Gastrocnemius medialis (tissue), 4 donors: ENCODE results near the gene FNDC5. TPM values are rescaled to one million over a fixed set of nuclear protein-coding genes. Genes with fewer than 3 reads are reported as not detected.
A peak's percentile ranks its signal among the peaks of the same experiment; 100 is the strongest.

Source experiments
- ATAC-seq, 2 donors: fragments of 150-250 bp; one replicate each; pipeline ENCODE4 v1.9.1; 2016
- DNase-seq, 2 donors: peaks; one replicate each; pipeline ENCODE4 v3.0.0-alpha.2; 2019
- H3K27ac ChIP-seq, 4 donors: fragments of 200-600 bp; sonication (generic); 1 replicate in 1 of 4; 2 replicates in 3 of 4; pipeline ENCODE4 v1.5.1; 2016 to 2018; ENCODE audit warnings: mild to moderate bottlenecking in 2 of 4, moderate library complexity in 1 of 4
- H3K27me3 ChIP-seq, 3 donors: fragments of 200-600 bp; sonication (generic) in 2 of 3; 1 replicate in 1 of 3; 2 replicates in 2 of 3; pipeline versions ENCODE4 v1.5.1 to v1.6.0; 2016 to 2019; ENCODE audit warnings: mild to moderate bottlenecking in 1 of 3, moderate library complexity in 1 of 3
- H3K36me3 ChIP-seq, 2 donors: fragments of 200-600 bp; sonication (generic) in 1 of 2; one replicate each; pipeline ENCODE4 v1.5.1; 2017 to 2018
- H3K4me1 ChIP-seq, 2 donors: fragments of 200-600 bp; sonication (generic) in 1 of 2; one replicate each; pipeline ENCODE4 v1.5.1; 2016 to 2017; ENCODE audit warnings: mild to moderate bottlenecking in 2 of 2
- H3K4me3 ChIP-seq, 4 donors: fragments of 200-600 bp; sonication (generic) in 3 of 4; 1 replicate in 1 of 4; 2 replicates in 3 of 4; pipeline ENCODE4 v1.5.1; 2016 to 2019; ENCODE audit warnings: mild to moderate bottlenecking in 2 of 4
- H3K9me3 ChIP-seq, 3 donors: fragments of 200-600 bp; sonication (generic) in 2 of 3; 1 replicate in 1 of 3; 2 replicates in 2 of 3; pipeline ENCODE4 v1.5.1; 2016 to 2019
- POLR2A ChIP-seq, 2 donors: fragments of 450-650 bp; IDR thresholded peaks; one replicate each; pipeline ENCODE4 v1.6.1; 2017; ENCODE audit warnings: antibody characterized with exemption in 2 of 2, mild to moderate bottlenecking in 2 of 2, moderate library complexity in 2 of 2
- in situ Hi-C, 4 donors: fragments of 200-750 bp; cut with MboI; loops; one replicate each; pipeline versions ENCODE4 v1.15.0 to v1.8.0; 2017; ENCODE audit warnings: low sequenced_read_pairs in 4 of 4
- intact Hi-C: fragments of 100-400 bp; cut with DNase I; formaldehyde crosslinking; loops from one replicate; pipeline ENCODE4 v1.15.1; 2023; ENCODE audit warnings: low total_unique reads
- total RNA-seq, 4 donors: library from RNA; depleted of rRNA; stranded (reverse); fragments of >200 nt; gene quantifications; one replicate each; pipeline versions ENCODE4 v1.1.0 to v1.2.3, GENCODE V29; 2016
- TF ChIP-seq, protein P1 (sequence below), 5 experiments: fragments of 450-650 bp in 3 of 5; fragments of 200-600 bp in 2 of 5; sonication (generic) in 2 of 5; IDR thresholded peaks in 4 of 5; conservative IDR thresholded peaks in 1 of 5; 1 replicate in 4 of 5; 2 replicates in 1 of 5; pipeline ENCODE4 v1.5.1; 2016 to 2019; ENCODE audit warnings: antibody characterized with exemption in 5 of 5, mild to moderate bottlenecking in 3 of 5, moderate library complexity in 3 of 5

Gene FNDC5
- total RNA-seq, 4 donors from 2014 or later: 39.6 to 274 (median 114) TPM

DNA sequence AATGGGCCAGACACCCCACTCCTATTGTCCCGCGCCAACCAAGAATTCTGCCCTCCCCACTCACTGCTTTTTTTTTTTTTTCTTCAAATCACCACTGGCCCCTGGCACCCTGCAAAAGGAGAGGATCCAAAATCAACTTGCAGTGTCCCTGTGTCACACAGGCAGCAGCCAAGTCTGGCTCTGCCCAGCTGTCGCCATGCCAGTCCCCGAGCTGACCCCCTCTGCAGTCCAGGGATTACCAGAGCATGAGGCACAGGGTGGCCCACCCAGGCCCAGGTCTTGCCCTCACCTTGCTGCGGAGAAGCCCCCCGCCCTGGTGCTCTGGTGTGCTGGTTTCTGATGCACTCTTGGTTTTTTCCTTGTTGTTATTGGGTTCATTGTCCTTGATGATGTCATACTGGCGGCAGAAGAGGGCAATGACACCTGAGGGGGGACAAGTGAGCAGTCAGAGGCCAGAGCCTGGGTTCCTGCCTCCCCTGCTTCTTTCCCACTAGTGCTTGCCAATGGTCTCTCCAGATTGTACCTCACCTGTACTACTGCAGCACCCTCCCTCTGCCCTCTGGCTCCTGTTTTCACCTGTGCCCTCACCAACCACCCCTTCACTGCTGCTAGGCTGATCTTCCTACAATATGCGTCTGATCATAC is 6.2 kb downstream of the FNDC5 start:
- H3K36me3 ChIP-seq: no peaks in the 10 kb centered on the region
- TF ChIP-seq, protein P1, sequence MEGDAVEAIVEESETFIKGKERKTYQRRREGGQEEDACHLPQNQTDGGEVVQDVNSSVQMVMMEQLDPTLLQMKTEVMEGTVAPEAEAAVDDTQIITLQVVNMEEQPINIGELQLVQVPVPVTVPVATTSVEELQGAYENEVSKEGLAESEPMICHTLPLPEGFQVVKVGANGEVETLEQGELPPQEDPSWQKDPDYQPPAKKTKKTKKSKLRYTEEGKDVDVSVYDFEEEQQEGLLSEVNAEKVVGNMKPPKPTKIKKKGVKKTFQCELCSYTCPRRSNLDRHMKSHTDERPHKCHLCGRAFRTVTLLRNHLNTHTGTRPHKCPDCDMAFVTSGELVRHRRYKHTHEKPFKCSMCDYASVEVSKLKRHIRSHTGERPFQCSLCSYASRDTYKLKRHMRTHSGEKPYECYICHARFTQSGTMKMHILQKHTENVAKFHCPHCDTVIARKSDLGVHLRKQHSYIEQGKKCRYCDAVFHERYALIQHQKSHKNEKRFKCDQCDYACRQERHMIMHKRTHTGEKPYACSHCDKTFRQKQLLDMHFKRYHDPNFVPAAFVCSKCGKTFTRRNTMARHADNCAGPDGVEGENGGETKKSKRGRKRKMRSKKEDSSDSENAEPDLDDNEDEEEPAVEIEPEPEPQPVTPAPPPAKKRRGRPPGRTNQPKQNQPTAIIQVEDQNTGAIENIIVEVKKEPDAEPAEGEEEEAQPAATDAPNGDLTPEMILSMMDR (IDR thresholded peaks at IDR 0.05 in 4 of 5, conservative IDR thresholded peaks at IDR 0.05 in 1 of 5): no peak
- no peak for TF ChIP-seq POLR2A (IDR thresholded peaks at IDR 0.05)
- DNase-seq (no peak), ATAC-seq (no peak)
- H3K4me1 ChIP-seq: peaks cover 33 to 63% of the 10 kb centered on the region in 2 donors
- no peaks in the 10 kb centered on the region for H3K9me3 ChIP-seq
- H3K27me3 ChIP-seq: no peaks in the 10 kb centered on the region
- peak overlapping the region; percentile 49 to 72 (median 66) for H3K27ac ChIP-seq
- in situ Hi-C loops (no loop called here), intact Hi-C loops (no loop called here)
- H3K4me3 ChIP-seq: no peak overlapping the region

DNA sequence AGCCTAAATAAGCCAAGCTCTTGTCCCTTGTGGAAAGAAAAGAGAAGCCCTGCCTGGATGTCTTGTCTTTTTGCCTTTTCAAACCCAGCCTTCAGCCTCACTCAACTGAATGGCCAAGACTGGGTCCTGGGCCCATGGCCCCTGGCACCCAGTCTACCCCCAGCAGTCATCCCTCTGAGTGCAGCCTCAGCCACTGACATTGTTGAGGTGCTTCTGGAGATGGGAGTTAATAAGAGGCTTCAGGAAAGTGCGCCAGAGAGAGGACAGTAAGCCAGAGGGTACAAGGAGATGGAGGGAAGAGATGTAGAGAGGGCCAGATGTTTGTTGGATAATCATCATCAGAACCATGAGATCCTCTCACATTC is 6.8 kb downstream of the FNDC5 start:
- Histone ChIP-seq H3K27ac (peak overlapping the region; percentile 49 to 72 (median 66)), H3K4me3 (no peak overlapping the region), H3K36me3 (no peaks in the 10 kb centered on the region), H3K27me3 (no peaks in the 10 kb centered on the region), H3K9me3 (no peaks in the 10 kb centered on the region), H3K4me1 (peaks cover 32 to 68% of the 10 kb centered on the region in 2 donors)
- intact Hi-C loops: no loop called here
- in situ Hi-C loops: no loop called here
- DNase-seq (no peak), ATAC-seq (no peak)
- TF ChIP-seq POLR2A (IDR thresholded peaks at IDR 0.05): no peak
- TF ChIP-seq, protein P1 (IDR thresholded peaks at IDR 0.05 in 4 of 5, conservative IDR thresholded peaks at IDR 0.05 in 1 of 5): no peak

DNA sequence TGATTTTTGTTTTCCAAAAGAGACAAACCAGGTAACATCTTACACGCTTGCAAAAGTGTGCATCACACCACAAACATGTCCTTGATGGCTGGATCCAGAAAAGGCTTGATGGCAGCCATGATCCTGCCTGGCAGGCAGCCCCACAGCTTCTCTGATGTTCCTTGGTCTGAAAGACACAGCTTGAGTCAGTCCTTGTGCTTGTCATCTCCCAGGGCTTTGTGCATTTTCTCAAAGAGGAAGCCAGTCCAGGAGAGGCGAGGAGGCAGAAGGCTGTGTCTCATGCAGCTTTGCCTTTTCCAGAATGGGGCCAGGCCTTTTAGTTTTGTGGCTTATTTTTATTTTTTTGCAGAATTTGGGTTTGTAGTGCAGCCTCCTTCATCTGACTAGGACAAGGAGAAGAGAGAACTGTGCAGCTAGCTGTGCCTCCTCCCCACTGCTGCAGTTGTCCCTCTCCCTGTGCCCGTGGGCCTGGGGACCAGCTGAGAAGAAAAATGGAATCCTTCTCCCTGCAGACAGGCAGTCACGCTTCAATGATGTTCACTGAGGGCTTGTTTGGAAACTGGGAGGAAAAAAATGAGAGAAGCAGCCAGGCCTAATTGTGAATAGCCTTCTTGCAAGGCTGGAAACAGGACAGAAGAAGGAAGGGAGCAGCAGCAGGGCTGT is 7.4 kb downstream of the FNDC5 start:
- Histone ChIP-seq H3K4me1 (peaks cover 32 to 73% of the 10 kb centered on the region in 2 donors), H3K36me3 (no peaks in the 10 kb centered on the region), H3K9me3 (no peaks in the 10 kb centered on the region), H3K27ac (peak overlapping the region in 2 of 4 donors; percentile 63 to 72), H3K27me3 (no peaks in the 10 kb centered on the region), H3K4me3 (no peak overlapping the region)
- ATAC-seq (no peak), DNase-seq (no peak)
- in situ Hi-C loops: no loop called here
- no peak for TF ChIP-seq POLR2A (IDR thresholded peaks at IDR 0.05)
- TF ChIP-seq, protein P1 (IDR thresholded peaks at IDR 0.05 in 4 of 5, conservative IDR thresholded peaks at IDR 0.05 in 1 of 5): no peak
- intact Hi-C loops: no loop called here

DNA sequence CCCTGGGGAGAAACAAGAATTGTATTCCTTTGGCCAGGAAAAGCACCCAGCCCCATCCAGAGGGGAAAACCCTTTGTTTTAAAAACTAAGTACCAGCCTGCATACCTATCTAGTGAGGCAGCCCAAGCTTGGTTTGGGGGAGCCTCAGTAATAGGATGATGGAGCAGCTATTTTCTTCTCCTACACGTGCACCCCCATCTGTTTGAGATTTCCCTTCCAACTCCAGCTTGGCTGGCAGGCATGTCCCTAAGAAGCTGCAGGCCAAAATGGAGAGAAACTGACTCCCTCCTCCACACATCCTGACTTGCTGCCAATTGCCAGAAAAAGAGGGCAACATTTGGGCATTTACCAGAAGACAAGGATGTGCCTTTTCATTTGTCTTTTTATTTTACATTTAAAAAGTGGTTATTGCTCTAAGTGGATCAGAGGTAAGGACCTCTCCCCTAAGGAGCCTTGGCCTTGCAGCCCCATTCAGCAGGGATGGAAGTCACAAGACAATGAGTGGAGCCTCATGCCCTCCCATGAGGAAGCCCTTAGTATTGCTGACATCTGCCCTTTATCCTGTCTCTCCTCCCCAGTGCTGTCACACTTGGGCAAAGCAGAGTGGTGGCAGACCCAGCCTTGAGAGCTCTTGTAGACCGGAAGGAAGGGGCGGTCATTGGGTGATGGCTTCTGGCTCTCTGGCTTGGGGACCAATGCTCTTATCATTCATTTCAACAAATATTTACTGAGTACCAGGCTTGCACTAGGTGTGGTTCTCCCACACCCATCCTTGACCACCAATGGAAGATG is 8.6 kb downstream of the FNDC5 start:
- ATAC-seq: no peak
- in situ Hi-C loops: no loop called here
- H3K36me3 ChIP-seq: peaks cover 0 to 8% of the 10 kb centered on the region in 2 donors

More for the DNA sequence above, 8.6 kb downstream of the FNDC5 start:
- intact Hi-C loops: no loop called here
- H3K27me3 ChIP-seq: no peaks in the 10 kb centered on the region
- DNase-seq: no peak
- peaks cover 32 to 79% of the 10 kb centered on the region in 2 donors for H3K4me1 ChIP-seq
- H3K9me3 ChIP-seq: no peaks in the 10 kb centered on the region
- no peak for TF ChIP-seq POLR2A (IDR thresholded peaks at IDR 0.05)
- TF ChIP-seq, protein P1 (IDR thresholded peaks at IDR 0.05 in 4 of 5, conservative IDR thresholded peaks at IDR 0.05 in 1 of 5): no peak
- peak overlapping the region in 1 of 4 donors; percentile 38 for H3K27ac ChIP-seq
- no peak overlapping the region for H3K4me3 ChIP-seq
